ENCODE measurements around the gene TSEN15. TPM values are rescaled to one million over a fixed set of nuclear protein-coding genes. Genes with fewer than 3 reads are reported as not detected.
"Not testable (repeated sequence)": the region's sequence is repeated elsewhere in the genome, so short reads cannot be mapped to it uniquely, and the experiment has no call there.

TSEN15 gene
- total and polyA plus RNA-seq, 4 donors = 9.1 to 21.9 (median 19.3) TPM

DNA sequence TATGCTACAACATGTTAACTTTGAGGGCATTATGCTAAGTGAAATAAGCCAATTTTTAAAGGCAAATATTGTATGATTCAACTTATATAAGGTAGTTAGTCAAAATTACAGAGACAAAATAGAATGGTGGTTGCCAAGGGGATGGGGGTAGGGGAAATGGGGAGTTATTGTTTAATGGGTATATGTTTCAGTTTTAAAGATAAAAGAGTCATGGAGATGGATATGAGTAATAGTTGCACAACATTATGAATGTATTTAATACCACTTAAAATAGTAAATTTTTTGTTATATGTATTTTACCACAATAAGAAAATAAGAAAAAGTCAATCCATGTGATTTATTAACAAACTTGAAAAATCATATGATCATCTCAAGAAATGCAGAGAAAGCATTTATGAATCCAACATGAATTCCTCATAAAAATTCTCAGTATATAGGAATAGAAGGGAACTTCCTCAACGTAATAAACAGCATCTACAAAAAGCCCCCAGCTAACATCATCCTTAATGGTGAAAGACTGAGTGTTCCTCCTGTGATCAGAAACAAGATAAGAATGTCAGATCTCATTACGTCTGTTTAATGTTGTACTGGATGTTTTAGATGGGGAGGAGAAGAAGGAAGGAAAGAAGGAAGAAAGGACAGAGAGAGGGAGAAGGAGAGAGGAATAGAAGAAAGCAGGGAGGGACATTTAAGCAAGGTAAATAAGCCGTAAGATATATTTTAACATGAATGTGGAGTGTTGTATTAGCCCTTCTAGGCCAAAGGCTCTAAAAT lies 6.7 kb upstream of the TSEN15 start:
- no peak for DNase-seq (ENCODE audit: low spot score)
- H3K9me3 ChIP-seq (ENCODE audit: control insufficient read depth in 4 of 4, low read length in 3 of 4) = no peaks in the 10 kb centered on the region
- H3K4me3 ChIP-seq (ENCODE audit: low read depth in 1 of 3, low read length in 3 of 3) = no peak overlapping the region
- no peaks in the 10 kb centered on the region for H3K36me3 ChIP-seq (ENCODE audit: control insufficient read depth in 4 of 4, insufficient read depth in 3 of 4, low read depth in 1 of 4, low read length in 3 of 4)
- H3K27me3 ChIP-seq (ENCODE audit: control insufficient read depth in 4 of 4, insufficient read depth in 4 of 4, low read length in 3 of 4) = no peaks in the 10 kb centered on the region
- H3K9ac ChIP-seq (ENCODE audit: low read depth in 1 of 2, low read length in 2 of 2) = no peak overlapping the region
- H3K4me1 ChIP-seq (ENCODE audit: control insufficient read depth in 4 of 4, insufficient read depth in 4 of 4, low read length in 3 of 4) = no peaks in the 10 kb centered on the region
- H3K27ac ChIP-seq (ENCODE audit: low read depth in 1 of 2, low read length in 2 of 2) = no peak overlapping the region
- WGBS = 84% methylated on average over 3 of the region's 3 CpGs
- TF ChIP-seq HNF4G (IDR thresholded peaks at IDR 0.05) = no peak
- TF ChIP-seq FOXA2 (IDR thresholded peaks at IDR 0.05) = no peak
- TF ChIP-seq, protein P1, sequence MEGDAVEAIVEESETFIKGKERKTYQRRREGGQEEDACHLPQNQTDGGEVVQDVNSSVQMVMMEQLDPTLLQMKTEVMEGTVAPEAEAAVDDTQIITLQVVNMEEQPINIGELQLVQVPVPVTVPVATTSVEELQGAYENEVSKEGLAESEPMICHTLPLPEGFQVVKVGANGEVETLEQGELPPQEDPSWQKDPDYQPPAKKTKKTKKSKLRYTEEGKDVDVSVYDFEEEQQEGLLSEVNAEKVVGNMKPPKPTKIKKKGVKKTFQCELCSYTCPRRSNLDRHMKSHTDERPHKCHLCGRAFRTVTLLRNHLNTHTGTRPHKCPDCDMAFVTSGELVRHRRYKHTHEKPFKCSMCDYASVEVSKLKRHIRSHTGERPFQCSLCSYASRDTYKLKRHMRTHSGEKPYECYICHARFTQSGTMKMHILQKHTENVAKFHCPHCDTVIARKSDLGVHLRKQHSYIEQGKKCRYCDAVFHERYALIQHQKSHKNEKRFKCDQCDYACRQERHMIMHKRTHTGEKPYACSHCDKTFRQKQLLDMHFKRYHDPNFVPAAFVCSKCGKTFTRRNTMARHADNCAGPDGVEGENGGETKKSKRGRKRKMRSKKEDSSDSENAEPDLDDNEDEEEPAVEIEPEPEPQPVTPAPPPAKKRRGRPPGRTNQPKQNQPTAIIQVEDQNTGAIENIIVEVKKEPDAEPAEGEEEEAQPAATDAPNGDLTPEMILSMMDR (IDR thresholded peaks at IDR 0.05; ENCODE audit: low read depth, low read length, missing input control) = no peak
- no peak for TF ChIP-seq HNF4A (conservative IDR thresholded peaks at IDR 0.05)
- TF ChIP-seq RXRA (IDR thresholded peaks at IDR 0.05) = no peak
- no peak for TF ChIP-seq JUND (IDR thresholded peaks at IDR 0.05)
- TF ChIP-seq RAD21 (IDR thresholded peaks at IDR 0.05) = no peak
- TF ChIP-seq, protein P2, sequence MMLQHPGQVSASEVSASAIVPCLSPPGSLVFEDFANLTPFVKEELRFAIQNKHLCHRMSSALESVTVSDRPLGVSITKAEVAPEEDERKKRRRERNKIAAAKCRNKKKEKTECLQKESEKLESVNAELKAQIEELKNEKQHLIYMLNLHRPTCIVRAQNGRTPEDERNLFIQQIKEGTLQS (IDR thresholded peaks at IDR 0.05) = no peak
- no peak for TF ChIP-seq FOXA1 (IDR thresholded peaks at IDR 0.05)
- no peak for TF ChIP-seq NR2F2 (IDR thresholded peaks at IDR 0.05)
- TF ChIP-seq, protein P3, sequence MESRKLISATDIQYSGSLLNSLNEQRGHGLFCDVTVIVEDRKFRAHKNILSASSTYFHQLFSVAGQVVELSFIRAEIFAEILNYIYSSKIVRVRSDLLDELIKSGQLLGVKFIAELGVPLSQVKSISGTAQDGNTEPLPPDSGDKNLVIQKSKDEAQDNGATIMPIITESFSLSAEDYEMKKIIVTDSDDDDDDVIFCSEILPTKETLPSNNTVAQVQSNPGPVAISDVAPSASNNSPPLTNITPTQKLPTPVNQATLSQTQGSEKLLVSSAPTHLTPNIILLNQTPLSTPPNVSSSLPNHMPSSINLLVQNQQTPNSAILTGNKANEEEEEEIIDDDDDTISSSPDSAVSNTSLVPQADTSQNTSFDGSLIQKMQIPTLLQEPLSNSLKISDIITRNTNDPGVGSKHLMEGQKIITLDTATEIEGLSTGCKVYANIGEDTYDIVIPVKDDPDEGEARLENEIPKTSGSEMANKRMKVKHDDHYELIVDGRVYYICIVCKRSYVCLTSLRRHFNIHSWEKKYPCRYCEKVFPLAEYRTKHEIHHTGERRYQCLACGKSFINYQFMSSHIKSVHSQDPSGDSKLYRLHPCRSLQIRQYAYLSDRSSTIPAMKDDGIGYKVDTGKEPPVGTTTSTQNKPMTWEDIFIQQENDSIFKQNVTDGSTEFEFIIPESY (IDR thresholded peaks at IDR 0.05) = no peak
- TF ChIP-seq, protein P4, sequence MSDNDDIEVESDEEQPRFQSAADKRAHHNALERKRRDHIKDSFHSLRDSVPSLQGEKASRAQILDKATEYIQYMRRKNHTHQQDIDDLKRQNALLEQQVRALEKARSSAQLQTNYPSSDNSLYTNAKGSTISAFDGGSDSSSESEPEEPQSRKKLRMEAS (IDR thresholded peaks at IDR 0.05) = no peak
- no peak for TF ChIP-seq YY1 (IDR thresholded peaks at IDR 0.05)
- no peak for TF ChIP-seq EGR1 (IDR thresholded peaks at IDR 0.05; ENCODE audit: low read depth in 2 of 2)
- no peak for TF ChIP-seq TAF1 (conservative IDR thresholded peaks at IDR 0.05)
- no peak for TF ChIP-seq SP1 (IDR thresholded peaks at IDR 0.05)

DNA sequence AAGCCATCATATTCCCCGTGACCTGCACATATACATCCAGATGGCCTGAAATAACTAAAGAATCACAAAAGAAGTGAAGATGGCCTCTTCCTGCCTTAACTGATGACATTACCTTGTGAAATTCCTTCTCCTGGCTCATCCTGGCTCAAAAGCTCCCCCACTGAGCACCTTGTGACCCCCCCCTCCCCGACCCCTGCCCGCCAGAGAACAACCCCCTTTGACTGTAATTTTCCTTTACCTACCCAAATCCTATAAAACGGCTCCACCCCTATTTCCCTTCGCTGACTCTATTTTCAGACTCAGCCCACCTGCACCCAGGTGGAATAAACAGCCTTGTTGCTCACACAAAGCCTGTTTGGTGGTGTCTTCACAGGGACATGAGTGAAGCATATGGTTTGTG lies 4.0 kb upstream of the TSEN15 start:
- WGBS = 71% methylated on average over 5 of the region's 5 CpGs
- not testable (repeated sequence) for DNase-seq (ENCODE audit: low spot score); H3K4me3 ChIP-seq (ENCODE audit: low read depth in 1 of 3, low read length in 3 of 3); H3K27ac ChIP-seq (ENCODE audit: low read depth in 1 of 2, low read length in 2 of 2); H3K9ac ChIP-seq (ENCODE audit: low read depth in 1 of 2, low read length in 2 of 2); H3K27me3 ChIP-seq (ENCODE audit: control insufficient read depth in 4 of 4, insufficient read depth in 4 of 4, low read length in 3 of 4); H3K9me3 ChIP-seq (ENCODE audit: control insufficient read depth in 4 of 4, low read length in 3 of 4); H3K36me3 ChIP-seq (ENCODE audit: control insufficient read depth in 4 of 4, insufficient read depth in 3 of 4, low read depth in 1 of 4, low read length in 3 of 4)
- peaks cover 2 to 15% (median 8%) of the 10 kb centered on the region in 4 donors for H3K4me1 ChIP-seq (ENCODE audit: control insufficient read depth in 4 of 4, insufficient read depth in 4 of 4, low read length in 3 of 4)

All from liver (tissue), 9 donors.